A549 treated with RU486 at 1 μM for 4 hours (cell line): Measurements from ENCODE around the gene DONSON. TPM values are rescaled to one million over a fixed set of nuclear protein-coding genes. Genes with fewer than 3 reads are reported as not detected.

ENCODE experiments used
- total RNA-seq: library from RNA; stranded (reverse); fragments of 200-300 nt; extraction: Qiagen RNA extraction; gene quantifications from 5 replicates; pipeline ENCODE4 v1.2.3, GENCODE V29; 2022; ENCODE audit warnings: low read depth

DONSON gene, protein sequence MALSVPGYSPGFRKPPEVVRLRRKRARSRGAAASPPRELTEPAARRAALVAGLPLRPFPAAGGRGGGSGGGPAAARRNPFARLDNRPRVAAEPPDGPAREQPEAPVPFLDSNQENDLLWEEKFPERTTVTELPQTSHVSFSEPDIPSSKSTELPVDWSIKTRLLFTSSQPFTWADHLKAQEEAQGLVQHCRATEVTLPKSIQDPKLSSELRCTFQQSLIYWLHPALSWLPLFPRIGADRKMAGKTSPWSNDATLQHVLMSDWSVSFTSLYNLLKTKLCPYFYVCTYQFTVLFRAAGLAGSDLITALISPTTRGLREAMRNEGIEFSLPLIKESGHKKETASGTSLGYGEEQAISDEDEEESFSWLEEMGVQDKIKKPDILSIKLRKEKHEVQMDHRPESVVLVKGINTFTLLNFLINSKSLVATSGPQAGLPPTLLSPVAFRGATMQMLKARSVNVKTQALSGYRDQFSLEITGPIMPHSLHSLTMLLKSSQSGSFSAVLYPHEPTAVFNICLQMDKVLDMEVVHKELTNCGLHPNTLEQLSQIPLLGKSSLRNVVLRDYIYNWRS
- 13.1 to 21.3 TPM (median 18.5 TPM) in 5 replicates for total RNA-seq

DNA sequence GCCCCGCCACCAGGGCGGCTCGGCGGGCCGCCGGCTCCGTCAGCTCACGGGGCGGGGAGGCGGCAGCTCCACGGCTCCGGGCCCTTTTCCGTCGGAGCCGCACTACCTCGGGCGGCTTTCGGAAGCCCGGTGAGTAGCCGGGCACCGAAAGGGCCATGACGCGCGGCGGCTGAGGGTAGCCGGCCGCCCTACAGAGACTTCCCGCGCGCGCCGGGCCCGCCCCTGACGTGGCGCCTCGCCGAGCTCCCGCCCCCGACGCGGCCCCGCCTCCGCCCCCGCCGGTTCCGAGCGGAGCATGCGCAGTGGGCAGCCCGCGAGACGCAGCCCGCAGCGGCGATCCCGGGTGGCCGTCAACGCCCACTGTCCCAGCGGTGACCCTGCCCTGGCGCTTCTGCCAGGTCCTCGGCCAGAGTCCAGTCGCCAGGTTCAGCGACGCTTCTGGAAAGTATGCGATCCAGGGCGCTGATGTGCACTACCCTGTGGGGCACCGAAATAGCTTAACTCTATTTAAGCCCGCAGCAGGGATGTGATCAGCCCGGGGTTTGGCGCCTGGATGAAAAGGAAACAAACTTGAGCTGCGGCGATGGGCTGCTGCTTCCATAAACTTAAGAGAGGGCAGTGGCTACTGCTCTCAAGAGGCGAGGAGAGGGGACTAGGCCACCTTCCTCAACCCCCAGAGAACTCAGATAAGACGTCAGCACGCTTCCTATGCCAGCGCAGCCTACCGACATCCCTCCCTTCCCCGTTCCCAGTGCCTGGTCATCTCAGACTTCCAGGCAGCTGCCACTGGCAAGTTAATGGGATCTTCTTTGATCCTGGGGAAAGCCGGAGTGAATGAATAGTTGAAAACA is at the start of gene DONSON:
DONSON (minus strand) TSS at position 200 of the 851 bp plus-strand sequence; CDS start at position 157, 43 bp downstream.

DNA sequence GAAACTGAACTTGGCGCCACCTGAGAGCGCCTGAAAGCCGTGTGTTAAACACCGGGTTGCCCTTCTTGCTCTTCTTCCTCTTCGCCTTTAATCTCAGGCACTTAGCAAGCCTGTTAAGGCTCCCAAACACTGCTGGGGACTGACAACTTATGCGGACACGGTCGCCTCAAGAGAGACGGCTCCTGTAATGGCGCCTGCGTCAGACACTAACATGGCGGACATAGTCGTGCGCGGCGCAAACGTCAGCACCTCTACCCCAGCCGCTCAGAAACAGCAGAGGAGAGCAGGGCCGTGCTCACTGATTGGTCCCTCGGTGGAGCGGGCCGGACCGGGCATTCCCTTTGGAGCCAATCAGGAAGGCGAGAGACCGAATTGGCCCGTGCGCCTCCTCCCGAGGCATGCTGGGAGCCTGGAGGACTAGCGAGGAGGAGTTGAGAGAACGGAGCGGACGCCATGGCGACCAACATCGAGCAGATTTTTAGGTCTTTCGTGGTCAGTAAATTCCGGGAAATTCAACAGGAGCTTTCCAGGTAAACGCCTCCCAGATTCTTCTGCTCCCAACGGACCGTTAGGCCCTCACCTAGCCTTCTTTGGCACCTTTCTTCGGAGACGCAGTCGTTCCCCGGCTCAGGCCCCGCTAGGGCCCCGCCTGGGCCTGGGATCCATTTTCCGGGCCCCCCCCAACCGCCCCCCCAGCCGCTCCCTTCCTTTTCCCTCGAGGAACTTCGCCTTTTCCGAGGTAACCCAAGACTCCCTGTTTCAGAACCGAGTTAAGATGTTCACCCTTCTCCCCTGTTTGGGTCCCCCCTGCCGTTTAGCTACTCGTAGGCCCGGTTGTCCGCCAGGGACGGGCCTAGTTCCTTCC is 45.6 kb downstream of the DONSON start, which contains the start of gene SON:
SON (plus strand) TSS at position 399 of the 865 bp plus-strand sequence; CDS start at position 454, 55 bp downstream.

DNA sequence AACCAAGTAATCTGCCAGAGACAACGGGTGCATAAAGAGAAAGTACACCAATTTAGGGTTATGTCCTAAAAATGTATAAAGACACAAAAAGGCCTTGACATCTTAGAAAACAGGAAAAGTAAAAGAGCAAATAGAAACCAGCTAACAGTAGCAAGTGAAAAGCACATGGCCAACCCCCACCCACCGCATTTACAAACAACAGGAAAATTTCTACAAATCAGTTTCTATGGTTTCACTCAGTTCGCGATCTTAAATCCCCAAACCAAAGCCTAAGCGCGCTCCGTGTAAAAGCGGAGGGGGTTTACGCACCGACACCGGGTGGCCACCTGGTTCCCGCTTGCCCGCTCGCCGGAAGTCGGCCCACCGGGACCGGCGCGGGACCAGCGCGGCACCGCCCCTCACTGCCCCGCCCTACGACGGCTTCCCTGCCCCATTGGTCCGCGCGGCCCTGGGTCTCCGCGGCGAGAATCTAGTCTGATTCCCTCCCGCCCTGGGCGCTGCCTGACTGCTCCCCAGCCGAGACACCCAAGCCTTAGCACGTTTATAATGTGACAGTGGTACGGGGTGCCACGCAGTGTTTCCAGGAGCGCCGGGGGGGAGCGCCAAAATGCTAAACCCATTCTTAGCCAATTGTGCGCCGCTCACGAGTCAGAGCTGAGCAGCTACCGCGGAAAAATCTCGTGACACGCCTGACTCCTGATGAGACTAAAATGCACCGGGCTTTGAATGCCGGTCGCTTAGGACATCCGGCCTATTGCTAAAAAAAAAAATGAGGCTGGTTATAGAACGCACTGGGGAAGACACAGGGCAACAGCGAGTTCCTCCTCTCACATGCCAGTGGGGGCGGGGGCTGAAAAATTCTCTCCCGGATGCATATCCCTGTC is 46.5 kb downstream of the DONSON start, which contains the start of gene GART:
GART (minus strand) TSS at position 362 of the 884 bp plus-strand sequence. CDS start 2,802 bp downstream, outside the sequence.

Other genes with a start within 250 kb of the DONSON start
- gene IFNGR2, start 185.3 kb downstream of the DONSON start, total RNA-seq: 54.5 to 65.5 TPM (median 61.4 TPM) in 5 replicates
- gene TMEM50B, start 108.7 kb downstream of the DONSON start, total RNA-seq: 6.2 to 12.3 TPM (median 10.1 TPM) in 5 replicates
- gene DNAJC28, start 97.0 kb downstream of the DONSON start, total RNA-seq: 0.25 to 0.57 TPM (median 0.30 TPM) in 4 of 5 replicates, not detected in the other
- 59.7 to 70.0 TPM (median 64.9 TPM) in 5 replicates for gene GART, start 46.6 kb downstream of the DONSON start, total RNA-seq
- 66.7 to 119 TPM (median 86.2 TPM) in 5 replicates for gene SON, start 45.6 kb downstream of the DONSON start, total RNA-seq
- 10.2 to 14.7 TPM (median 14.1 TPM) in 5 replicates for gene CRYZL1, start 53.1 kb upstream of the DONSON start, total RNA-seq
- gene ITSN1, start 53.8 kb upstream of the DONSON start, total RNA-seq: 14.2 to 18.7 TPM (median 16.0 TPM) in 5 replicates